Astrocyte of the spinal cord (primary cell): Measurements from ENCODE around the gene TMEM44.

Source experiments
- DNase-seq: peaks from one replicate; pipeline ENCODE4 v3.0.0; 2011; ENCODE audit warnings: low read depth, low spot score
- H3K4me3 ChIP-seq: 2 replicates; pipeline ENCODE4 v1.5.1; 2011; ENCODE audit warnings: low read depth, mild to moderate bottlenecking, low read length, moderate library complexity
- in situ Hi-C: cut with HindIII; loops from 2 replicates; pipeline ENCODE4 v1.10.0; 2017; ENCODE audit warnings: low sequenced_read_pairs
- TF ChIP-seq, protein P1 (sequence below): IDR thresholded peaks from 2 replicates; pipeline ENCODE4 v1.5.1; 2012; ENCODE audit warnings: low read depth, mild to moderate bottlenecking, low read length, inconsistent platforms

TMEM44 gene

DNA sequence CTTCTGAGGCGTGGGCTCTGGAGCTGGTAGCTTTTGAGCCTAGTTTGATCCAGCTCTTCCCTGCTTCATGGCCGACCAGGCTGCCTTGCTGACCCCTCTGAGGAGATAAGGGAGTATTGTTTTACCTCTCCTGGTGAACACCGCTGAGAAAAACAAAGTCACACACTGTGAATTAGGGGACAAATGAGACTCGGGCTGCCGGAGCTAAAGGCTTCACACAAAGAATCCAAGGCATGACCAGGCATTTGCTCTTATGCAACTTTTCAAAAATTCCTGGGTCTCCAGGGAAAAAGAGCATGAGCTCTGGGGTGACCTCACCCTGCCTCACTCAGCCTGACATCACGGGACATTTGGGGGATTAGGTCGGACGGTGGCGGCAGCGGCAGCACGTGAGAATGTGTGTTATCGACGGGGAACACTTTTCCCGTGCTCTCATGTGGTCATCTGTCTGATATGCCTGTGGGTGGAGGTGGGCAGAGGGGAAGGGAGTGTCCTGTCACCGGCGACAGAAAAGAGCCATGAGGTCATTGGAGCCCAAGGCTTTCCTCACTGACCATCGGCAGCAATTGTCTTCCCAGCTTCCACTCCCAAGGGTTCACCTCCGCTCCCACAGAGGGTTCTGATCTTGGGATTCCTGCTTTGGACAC is 61.0 kb downstream of the TMEM44 start:
- TF ChIP-seq, protein P1, sequence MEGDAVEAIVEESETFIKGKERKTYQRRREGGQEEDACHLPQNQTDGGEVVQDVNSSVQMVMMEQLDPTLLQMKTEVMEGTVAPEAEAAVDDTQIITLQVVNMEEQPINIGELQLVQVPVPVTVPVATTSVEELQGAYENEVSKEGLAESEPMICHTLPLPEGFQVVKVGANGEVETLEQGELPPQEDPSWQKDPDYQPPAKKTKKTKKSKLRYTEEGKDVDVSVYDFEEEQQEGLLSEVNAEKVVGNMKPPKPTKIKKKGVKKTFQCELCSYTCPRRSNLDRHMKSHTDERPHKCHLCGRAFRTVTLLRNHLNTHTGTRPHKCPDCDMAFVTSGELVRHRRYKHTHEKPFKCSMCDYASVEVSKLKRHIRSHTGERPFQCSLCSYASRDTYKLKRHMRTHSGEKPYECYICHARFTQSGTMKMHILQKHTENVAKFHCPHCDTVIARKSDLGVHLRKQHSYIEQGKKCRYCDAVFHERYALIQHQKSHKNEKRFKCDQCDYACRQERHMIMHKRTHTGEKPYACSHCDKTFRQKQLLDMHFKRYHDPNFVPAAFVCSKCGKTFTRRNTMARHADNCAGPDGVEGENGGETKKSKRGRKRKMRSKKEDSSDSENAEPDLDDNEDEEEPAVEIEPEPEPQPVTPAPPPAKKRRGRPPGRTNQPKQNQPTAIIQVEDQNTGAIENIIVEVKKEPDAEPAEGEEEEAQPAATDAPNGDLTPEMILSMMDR = no peak
- DNase-seq = peak; percentile 81
- H3K4me3 ChIP-seq = no peak overlapping the region
- in situ Hi-C loops = no loop called here

DNA sequence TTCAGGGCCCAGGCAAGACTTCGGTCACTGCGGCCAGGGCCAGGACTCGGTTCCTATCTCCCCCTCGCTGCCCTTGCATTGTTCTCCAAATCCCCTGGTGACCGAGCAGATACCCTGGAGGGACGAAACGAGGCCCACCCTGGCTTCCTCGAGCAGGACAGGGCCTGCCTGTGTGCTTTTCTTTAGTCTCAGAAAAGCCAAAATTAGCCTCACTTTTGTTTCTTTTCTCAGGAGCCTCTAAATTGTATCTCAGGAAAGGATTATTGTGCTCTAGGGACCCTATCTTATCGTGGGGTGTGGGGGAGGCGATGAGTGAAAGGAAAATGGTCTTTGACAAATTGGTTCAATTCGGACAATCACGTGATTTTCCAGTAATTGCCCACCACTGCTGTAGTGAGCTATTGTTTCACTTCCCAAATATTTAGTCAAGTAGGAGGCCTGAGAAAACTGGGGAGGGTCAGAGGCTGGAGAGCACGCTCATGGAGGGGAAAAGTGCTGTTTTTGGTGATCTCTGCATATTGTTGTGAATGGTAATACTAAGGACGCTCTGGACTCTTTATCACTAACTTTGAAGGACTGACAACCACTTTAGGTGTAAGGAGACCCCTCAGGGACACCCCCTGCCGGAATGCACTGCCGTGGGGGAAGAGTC is 61.6 kb downstream of the TMEM44 start:
- no peak for DNase-seq
- in situ Hi-C loops = no loop called here
- TF ChIP-seq, protein P1 = no peak
- no peak overlapping the region for H3K4me3 ChIP-seq

DNA sequence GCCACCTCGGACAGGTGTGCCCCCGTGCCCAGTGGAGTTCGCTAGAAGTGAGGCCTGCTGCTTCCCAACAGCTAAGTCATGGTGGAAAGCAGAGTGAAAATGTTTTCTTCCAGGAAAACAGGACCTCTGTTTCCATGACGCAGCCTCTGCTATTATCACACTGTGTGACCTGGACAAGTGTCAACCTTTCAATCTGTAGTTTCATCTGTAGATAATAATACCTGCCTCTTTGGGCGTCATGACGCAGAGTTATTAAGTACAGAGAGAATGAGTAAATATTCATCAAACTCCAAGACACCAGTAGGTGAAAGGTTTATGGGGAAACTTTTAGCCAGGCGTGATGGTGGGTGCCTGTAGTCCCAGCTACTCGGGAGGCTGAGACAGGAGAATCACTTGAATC is 62.3 kb downstream of the TMEM44 start:
- no peak for DNase-seq
- H3K4me3 ChIP-seq = no peak overlapping the region
- TF ChIP-seq, protein P1 = no peak
- in situ Hi-C loops = no loop called here

DNA sequence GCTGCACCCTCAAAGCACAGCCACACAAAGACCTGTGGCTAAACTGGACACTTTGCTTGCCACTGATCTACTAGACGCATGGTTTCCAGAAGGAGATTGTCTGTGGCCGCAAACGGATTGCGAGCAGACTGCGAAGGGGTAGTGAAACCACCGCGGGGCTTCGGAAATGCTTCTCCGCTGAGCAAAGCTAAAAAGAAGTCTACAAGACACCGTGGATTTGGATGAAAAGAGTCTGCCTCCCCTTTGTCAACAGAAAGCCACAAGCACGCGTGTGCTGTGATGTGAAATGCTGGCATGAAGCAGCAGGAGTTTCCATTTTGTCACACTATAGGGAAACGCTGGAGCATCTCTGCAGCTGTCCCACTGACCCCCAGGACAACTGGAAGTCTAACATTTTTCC is 63.0 kb downstream of the TMEM44 start:
- TF ChIP-seq, protein P1 = no peak
- H3K4me3 ChIP-seq = no peak overlapping the region
- in situ Hi-C loops = no loop called here
- DNase-seq = no peak

DNA sequence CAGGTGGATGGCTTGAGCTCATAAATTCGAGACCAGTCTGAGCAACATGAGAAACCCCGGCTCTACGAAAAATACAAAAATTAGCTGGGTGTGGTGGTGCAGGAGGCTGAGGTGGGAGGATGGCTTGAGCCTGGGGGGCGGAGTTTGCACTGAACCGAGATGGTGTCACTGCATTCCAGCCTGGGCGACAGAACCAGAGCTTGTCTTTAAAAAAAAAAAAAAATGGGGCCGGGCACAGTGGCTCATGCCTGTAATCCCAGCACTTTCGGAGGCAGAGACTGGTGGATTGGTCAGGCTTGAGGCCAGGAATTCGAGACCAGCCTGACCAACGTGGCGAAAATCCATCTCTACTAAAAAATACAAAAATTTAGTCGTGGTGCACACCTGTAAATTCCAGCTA is 64.0 kb downstream of the TMEM44 start:
- DNase-seq = no peak
- TF ChIP-seq, protein P1 = no peak
- in situ Hi-C loops = no loop called here
- no peak overlapping the region for H3K4me3 ChIP-seq

DNA sequence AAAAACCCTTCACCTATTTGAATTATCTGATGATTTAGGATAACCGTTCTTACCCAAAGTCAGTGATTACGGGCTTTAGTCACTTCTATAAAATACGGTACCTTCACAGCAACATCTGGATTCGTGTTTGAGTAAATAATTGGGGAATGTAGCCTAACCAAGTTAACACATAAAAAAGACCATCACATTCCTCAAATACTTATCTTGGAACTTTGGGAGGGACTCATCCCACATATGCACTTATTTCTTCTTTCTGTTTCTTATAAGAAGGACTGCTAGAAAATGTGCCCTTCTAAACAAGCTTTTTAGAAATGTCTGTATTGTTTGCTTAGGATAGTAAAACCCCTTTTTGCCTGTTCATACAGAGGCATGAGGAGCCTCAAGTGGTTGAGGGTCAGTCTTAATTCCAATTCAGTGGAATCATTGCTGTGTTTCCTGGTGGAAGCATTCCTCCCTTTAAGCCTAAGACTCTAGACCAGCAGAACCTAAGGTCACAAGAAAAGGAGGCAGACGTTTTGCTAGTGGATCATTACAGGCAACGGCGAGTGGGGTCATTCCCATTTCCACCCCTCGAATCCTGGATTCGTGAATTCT is 67.5 kb downstream of the TMEM44 start:
- peak; percentile 62 for DNase-seq
- in situ Hi-C loops = no loop called here
- TF ChIP-seq, protein P1 = no peak
- H3K4me3 ChIP-seq = no peak overlapping the region
